Measurements from ENCODE around the gene ZEB2.

The ZEB2 gene

GRCh38 chr2:144447535-144447934 lies 72.4 kb downstream of the ZEB2 start:
- DNase-seq = no peak

DNA sequence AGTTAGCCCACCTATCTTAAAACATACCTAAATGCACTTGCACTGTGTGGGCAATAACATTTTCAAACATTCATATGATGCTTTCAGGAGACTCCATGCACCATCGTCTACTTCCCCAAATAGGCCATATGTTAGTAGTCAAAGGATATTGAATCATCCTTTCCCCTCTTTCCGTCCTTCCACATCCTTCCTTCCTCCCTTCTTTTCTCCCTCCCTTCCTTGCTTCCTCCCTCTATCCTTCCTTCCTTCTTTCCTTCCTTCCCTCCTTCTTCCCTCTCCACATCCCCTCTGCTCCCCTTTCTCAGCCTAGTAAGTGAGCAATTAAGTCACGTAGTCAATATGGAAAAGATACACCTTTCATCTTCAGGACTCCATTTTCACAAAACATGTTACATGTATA lies 73.8 kb downstream of the ZEB2 start:
- no peak for DNase-seq

DNA sequence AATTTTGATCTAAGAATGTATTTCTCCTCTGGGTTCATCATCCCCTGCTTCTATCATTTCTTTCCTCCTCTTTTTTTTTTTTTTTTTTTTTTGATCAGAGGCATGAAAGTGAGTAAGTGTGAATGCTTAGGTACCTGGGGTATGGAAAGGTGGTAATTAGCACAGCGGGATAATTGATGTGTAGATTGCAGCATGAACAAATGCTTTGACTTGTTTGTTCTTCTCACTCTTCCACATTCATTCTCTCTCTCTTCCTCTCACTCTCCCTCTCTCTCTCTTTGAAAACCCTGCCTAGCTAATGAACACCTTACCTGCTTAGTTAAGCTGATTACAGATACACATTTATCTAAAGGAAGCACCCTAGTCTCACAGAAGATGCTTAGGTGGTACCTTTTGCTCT lies 74.7 kb downstream of the ZEB2 start:
- DNase-seq = no peak

DNA sequence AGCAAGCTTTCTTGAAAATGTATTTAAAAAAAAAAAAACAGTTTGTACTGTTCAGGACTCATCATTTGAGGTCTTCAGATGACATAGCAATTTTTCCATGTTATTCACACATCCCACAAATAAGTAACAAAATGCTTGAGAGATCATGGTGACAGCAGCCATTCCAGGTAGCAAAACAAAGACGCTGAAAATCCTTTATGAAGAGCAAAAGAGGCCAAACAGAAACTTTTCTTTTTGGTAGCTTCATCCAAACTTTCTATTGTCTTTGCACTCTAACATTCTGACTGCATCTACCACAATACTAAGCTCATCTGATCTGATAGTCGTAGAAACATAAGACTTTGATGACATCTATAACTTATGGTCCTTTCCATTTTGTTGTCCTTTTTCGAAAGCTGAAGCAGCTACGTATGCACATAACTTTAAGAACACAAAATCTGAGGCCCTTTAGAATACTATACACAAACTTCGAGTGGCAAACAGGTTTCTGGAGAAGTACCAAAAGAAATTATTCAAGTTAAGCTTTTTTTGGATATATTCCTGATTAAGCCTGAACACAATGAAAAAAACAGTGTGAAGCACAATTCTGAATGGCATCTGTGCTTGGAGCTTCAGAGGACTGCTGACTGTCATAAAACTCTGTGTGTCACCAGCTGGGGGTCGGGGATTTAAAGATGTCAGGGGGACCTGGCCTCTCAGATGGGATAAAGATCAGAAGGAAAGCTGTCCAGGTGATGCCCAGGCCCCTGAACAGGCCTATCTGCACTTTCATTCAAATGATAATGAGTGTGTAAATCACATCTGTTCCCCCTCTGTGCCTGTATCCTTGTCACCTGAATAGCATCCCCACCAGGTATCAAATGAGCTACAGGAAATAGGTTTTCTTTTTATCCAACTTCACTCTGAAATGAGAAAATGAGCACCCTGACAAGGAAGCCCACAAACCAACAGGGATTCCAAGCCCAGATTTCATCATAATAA lies 75.8 kb downstream of the ZEB2 start:
- DNase-seq = no peak

DNA sequence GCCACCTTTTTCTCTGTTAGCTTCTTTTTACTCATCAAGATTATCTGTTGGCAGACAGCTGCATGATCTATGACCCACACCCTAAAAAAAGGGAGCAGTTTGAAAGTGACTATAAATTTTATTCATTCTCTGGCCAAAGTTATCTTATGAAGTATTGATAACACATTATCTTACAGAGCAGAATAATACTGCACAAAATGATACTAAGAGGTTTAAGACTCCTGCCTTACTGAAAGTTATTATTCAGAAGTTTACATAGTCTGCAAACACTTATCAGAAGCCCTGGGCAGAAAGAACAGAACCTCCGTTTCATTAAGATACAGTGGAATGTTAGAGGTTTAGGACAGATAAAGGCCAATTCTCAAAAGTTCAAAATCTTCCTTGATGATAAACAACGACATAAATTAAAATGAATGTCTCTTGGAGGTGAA lies 78.2 kb downstream of the ZEB2 start:
- DNase-seq = no peak

DNA sequence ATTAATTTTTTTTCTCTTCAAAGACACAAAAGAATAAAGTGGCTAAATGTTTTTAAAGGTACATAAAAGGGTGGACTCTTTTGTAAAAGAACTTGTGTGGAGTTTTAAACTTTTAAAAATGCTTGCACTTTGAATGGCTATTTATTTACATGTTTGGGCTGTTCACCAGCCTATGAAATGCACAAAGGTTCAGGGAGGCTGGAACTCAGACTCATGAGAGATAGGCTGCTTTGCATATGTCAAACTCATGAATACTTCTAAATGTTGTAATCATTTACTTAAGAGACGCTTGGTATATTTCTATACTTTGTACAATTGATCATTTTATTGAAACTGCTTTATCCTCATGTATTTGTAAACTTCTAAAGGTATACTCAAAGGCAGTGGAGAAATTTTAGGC lies 79.9 kb downstream of the ZEB2 start:
- DNase-seq = peak; percentile 58 to 71

DNA sequence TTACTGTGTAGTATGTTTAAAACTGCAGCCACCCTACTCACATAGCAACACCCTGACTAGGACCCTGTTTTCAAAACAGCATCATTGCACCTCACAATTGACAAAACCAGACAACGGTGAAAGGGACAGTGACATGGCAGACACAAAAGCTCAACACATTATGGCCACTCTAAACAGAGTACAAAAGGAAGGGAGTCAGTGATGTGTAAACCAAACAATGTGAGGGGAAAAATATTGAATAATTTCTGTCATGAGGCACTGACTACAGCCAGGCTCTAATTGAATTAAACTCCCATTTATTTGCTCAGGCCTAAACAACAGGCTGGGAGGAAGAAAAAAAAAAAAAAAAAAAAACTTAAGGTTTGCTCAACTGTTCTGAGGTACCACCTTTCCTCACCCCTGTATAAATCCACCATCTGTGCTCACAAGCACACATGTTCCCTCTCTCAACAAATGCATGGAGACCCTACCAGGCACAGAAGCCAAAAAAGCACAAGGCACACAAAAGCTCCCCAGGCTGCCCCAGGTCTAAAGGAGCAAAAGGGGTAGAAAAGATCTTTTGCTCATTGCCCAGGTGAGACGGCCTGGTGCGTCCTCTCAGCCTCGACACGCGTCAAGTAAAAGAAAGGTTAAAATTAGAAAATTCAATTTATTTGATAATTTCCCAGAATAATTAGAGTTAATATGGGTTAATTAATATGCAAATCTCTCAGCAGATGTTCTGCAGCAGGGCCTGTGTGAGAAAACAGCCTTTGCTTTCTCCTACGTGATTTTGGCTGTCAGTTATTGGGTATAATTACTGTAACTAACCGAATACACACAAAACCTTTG lies 80.9 kb downstream of the ZEB2 start:
- no peak for DNase-seq

GRCh38 chr2:144437636-144438035 lies 82.3 kb downstream of the ZEB2 start:
- DNase-seq = no peak

- no peak for DNase-seq
Measured at GRCh38 chr2:144434425-144435222, 85.3 kb downstream of the ZEB2 start.

DNA sequence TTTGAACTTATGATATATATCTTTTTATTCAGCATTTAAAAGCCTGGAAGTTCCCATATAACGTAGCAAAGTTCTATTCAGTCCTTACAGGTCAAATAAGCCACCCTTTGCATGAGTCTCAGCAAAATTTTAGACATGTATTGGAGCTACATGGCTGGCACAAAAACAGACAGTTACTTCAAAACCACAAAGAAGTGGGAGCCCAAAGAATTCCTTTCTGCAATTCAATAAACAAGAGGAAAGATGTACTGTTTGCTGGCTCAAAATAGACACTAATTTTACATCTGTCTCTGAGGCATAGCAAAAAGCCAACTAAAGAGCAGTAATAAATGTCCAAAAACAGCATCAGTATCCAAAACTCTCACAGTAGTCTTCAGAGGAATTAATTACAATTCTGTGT lies 87.0 kb downstream of the ZEB2 start:
- no peak for DNase-seq

GRCh38 chr2:144431998-144432397 lies 87.9 kb downstream of the ZEB2 start:
- peak in 1 of 2 experiments; percentile 14 for DNase-seq

GRCh38 chr2:144431392-144431783 lies 88.5 kb downstream of the ZEB2 start:
- peak; percentile 90 to 96 for DNase-seq

GRCh38 chr2:144430722-144431391 lies 89.1 kb downstream of the ZEB2 start:
- peak; percentile 19 to 38 for DNase-seq

DNA sequence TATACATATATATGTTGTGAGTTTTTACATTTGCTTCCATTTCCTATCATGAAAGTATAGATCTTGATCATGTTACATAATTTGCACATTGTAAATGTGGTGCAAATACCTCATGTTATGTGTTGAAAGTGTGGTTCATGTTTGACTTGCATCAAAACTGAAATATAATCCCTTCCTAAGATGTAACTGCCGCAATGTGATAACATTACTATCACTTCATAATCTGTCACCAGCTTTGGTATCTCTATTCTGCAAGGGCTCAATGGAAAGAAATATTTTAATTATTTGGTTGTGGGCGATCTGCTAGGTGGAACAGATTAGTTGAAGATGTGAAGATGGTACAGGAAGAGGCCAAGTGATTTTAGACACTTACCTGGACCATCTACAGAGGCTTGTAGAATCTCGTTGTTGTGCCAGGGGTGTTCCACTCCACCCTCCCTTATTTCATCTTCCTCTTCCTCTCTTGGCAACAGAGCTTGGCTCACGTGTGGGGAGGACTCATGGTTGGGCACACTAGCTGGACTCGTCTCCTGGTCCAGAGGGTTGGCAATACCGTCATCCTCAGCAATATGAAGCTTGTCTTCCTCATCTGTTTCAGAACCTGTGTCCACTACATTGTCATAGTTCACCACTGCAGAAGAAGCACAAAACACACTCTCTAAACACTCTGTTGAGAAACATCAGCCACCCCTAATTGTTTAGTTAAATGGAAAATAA lies 90.4 kb downstream of the ZEB2 start:
- peak; percentile 32 to 42 for DNase-seq

GRCh38 chr2:144426981-144427479 lies 92.9 kb downstream of the ZEB2 start:
- no peak for DNase-seq

GRCh38 chr2:144426355-144426754 lies 93.6 kb downstream of the ZEB2 start:
- DNase-seq = no peak

DNA sequence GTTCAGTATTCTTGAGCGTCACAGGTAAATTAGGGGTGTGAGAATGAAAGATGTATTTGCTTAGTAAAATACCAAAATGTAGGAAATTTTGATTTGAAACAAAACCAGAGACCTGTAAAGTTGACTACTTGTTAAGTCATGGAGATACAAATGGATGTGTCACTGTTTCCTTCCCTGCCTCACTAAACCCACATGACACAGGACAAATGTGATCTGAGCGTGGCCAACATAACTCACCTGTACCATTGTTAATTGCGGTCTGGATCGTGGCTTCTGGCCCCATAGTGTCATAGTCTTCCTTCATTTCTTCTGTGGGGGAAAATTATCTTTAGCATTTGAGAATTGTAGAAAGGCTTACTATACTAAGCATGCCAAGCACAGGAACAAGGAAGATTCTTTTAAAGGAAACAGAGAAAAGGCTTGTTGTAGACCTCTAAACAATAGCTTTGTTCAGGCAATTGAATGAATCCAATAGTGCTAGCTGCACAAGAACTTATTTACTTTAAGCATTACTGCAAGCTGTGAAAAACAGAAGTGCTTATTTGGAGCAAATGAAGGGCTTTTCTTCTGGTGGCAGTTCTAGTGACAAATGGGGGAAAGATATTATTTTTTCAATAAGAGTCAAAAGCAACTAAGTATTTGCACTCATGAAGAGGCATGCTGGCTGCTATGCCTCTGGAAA lies 95.2 kb downstream of the ZEB2 start:
- peak in 1 of 2 experiments; percentile 6 for DNase-seq

GRCh38 chr2:144421606-144422510 lies 98.1 kb downstream of the ZEB2 start:
- DNase-seq = peak; percentile 7 to 35

DNA sequence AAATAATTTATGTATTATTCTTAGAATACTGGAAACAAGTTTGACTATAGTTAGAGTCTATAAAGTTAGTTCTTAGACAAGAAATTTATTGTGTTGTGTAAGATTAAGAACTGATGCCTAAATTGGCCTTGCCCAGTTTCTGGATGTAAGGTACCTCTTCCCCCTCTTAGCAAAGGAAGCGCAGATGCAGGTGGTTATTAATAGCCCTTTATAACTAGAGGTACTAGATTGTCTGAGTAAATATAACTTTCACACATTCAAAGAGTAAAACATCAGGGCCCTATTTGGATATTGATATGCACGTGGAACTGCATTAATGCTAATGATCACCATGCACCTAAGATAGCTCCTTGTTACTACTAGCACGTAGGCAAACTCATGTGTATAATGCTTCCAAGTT lies 100.7 kb downstream of the ZEB2 start:
- DNase-seq = no peak

- no peak for DNase-seq
Measured at GRCh38 chr2:144415386-144415785, 104.5 kb downstream of the ZEB2 start.

Measured in NCI-H526 (cell line).